Retinal pigment epithelial cell (primary cell): ENCODE measurements around the gene SSMEM1.

ENCODE experiments used
- DNase-seq: peaks from one replicate; pipeline ENCODE4 v3.0.0-alpha.2; 2010; ENCODE audit warnings: low read depth
- H3K4me3 ChIP-seq: 2 replicates; pipeline ENCODE4 v1.5.1; 2011; ENCODE audit warnings: mild to moderate bottlenecking, low read length, control low read depth, moderate library complexity
- CTCF ChIP-seq: conservative IDR thresholded peaks from 2 replicates; pipeline ENCODE4 v1.5.1; 2011; ENCODE audit warnings: low read depth, low read length, control low read depth, inconsistent platforms

The SSMEM1 gene

DNA sequence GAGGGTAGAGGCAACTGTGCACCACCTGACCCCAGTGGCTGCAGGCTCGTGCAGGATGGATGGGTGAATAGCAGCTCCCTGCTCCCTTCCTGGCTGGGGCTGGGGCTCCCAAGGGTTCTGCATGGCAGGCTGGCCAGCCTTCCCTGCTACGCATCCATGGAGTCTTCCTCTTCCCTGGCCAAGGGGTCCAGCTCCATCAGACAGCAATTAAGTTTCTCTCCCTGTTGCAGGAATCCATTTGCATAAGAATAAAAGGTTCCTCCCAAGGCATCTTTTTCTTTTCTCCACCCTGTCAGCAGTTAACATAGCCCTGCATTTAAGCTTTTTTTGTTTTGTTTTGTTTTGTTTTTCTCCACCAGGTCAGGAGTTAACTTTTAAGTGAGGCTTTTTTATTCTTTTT, 49.0 kb downstream of the SSMEM1 start:
- no peak overlapping the region for H3K4me3 ChIP-seq
- DNase-seq, result no peak
- no peak for TF ChIP-seq CTCF

GRCh38 chr7:130258494-130259078, 50.9 kb downstream of the SSMEM1 start:
- TF ChIP-seq CTCF, result no peak

DNA sequence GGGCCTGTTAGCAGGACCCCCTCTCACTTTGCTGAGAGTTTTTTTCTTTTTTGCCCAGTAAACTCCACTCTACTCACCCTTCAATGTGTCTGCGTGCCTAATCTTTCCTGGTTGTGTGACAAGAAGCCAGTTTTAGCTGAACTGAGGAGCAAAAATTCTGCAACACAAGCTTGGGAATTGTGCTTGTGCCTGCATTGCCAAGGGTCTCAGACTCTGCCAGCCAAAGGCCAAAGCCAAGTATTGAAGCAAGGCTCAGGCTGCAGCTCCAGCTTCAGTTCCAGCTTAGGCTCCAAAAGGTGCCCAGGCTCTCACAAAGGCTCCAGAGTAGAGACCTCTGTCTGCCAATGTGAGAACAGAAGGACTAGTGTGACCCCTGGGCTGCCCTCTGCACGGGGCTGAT, 54.8 kb downstream of the SSMEM1 start:
- no peak for DNase-seq
- H3K4me3 ChIP-seq, result no peak overlapping the region
- no peak for TF ChIP-seq CTCF

More at GRCh38 chr7:130258494-130259078, 50.9 kb downstream of the SSMEM1 start:
- H3K4me3 ChIP-seq, result no peak overlapping the region
- DNase-seq, result no peak

- TF ChIP-seq CTCF, result no peak
- DNase-seq, result no peak
- no peak overlapping the region for H3K4me3 ChIP-seq
Observed at GRCh38 chr7:130263130-130263529, 55.5 kb downstream of the SSMEM1 start.
